Activated CD4-positive, alpha-beta T cell treated with anti-CD3 and anti-CD28 coated beads, Interleukin-2, amount 10 ng/mL, durations not matched to agents 7 days and 5 days (primary cell): ENCODE results near the gene SIGLEC7. TPM values are rescaled to one million over a fixed set of nuclear protein-coding genes. Genes with fewer than 3 reads are reported as not detected.
A peak's percentile ranks its signal among the peaks of the same experiment; 100 is the strongest.

Source experiments
- CTCF ChIA-PET: fragments of 350-600 bp; sonication (Branson Sonifier 250); formaldehyde crosslinking; loops from one replicate; lab custom pipeline; 2021; ENCODE audit warnings: antibody characterized with exemption; lab: Charles Lee
- POLR2A ChIA-PET: fragments of 350-600 bp; sonication (Branson Sonifier 250); formaldehyde crosslinking; loops from one replicate; lab custom pipeline; 2021; ENCODE audit warnings: antibody characterized with exemption; lab: Charles Lee
- DNase-seq: peaks from one replicate; pipeline ENCODE4 v3.0.0-alpha.2; 2020
- H3K27ac Mint-ChIP-seq: one replicate; pipeline ENCODE4 v1.8.0; 2021; ENCODE audit warnings: mild to moderate bottlenecking, moderate library complexity, mixed read lengths
- H3K27me3 Mint-ChIP-seq: one replicate; pipeline ENCODE4 v1.8.0; 2021; ENCODE audit warnings: mixed read lengths
- H3K36me3 Mint-ChIP-seq: one replicate; pipeline ENCODE4 v1.8.0; 2021; ENCODE audit warnings: low read depth, mixed read lengths
- H3K4me1 Mint-ChIP-seq: one replicate; pipeline ENCODE4 v1.8.0; 2021; ENCODE audit warnings: mixed read lengths
- H3K4me3 Mint-ChIP-seq: one replicate; pipeline ENCODE4 v1.8.0; 2021; ENCODE audit warnings: mild to moderate bottlenecking, moderate library complexity, mixed read lengths
- H3K9me3 Mint-ChIP-seq: one replicate; pipeline ENCODE4 v1.8.0; 2021; ENCODE audit warnings: mixed read lengths
- total RNA-seq, 2 experiments: library from RNA; stranded (reverse); gene quantifications; one replicate each; pipeline ENCODE4 v1.2.3, GENCODE V29; 2021

SIGLEC7 gene
- total RNA-seq = not detected

DNA sequence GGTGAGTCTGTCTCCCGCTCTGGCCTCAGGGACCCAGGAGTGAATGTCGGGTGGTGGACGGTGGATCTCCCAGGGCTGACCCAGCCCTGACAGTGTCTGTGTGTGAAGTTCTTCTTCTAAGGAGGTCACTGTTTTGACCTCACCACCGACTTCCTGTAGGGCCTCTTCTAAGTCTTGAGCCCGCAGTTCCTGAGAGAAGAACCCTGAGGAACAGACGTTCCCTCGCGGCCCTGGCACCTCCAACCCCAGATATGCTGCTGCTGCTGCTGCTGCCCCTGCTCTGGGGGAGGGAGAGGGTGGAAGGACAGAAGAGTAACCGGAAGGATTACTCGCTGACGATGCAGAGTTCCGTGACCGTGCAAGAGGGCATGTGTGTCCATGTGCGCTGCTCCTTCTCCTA is at the start of gene SIGLEC7:
Gene SIGLEC7 (plus strand): TSS at position 183 of the 400 bp plus-strand sequence. CDS start 69 bp downstream, at position 252.
- no peak within 1 kb of the TSS for H3K27ac Mint-ChIP-seq
- ChIA-PET POLR2A (no interaction called here), CTCF (no interaction called here)
- no peaks in the 10 kb centered on the region for H3K9me3 Mint-ChIP-seq
- peaks cover 10% of the 10 kb centered on the region for H3K4me1 Mint-ChIP-seq
- DNase-seq = no peak
- no peak within 1 kb of the TSS for H3K4me3 Mint-ChIP-seq
- no peaks in the 10 kb centered on the region for H3K36me3 Mint-ChIP-seq
- H3K27me3 Mint-ChIP-seq = peaks cover 11% of the 10 kb centered on the region

DNA sequence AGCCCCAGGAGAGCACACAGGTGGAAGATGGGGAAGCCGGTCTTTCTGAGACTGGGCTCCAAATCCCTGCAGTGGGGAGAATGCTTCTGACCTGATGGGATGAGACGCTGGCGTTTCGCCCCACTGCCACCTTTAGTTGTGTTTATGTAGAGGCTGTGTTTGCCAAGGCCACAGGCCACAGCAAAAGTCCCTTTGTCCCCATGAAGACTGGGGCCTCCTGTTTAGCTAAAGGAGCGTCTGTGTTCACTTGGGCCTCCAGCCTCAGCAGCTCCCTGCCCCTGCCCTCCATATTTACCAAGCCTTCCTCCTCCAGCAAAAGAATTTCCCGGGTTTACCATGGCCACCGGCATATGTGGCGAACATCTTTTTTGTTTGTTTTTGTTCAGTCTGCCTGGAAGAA is 49.0 kb upstream of the SIGLEC7 start:
- Mint-ChIP-seq H3K4me1 (peaks cover 17% of the 10 kb centered on the region), H3K27me3 (no peaks in the 10 kb centered on the region), H3K4me3 (no peak overlapping the region), H3K27ac (no peak overlapping the region), H3K9me3 (no peaks in the 10 kb centered on the region), H3K36me3 (peaks cover 16% of the 10 kb centered on the region)
- ChIA-PET CTCF (no interaction called here), POLR2A (no interaction called here)
- no peak for DNase-seq

DNA sequence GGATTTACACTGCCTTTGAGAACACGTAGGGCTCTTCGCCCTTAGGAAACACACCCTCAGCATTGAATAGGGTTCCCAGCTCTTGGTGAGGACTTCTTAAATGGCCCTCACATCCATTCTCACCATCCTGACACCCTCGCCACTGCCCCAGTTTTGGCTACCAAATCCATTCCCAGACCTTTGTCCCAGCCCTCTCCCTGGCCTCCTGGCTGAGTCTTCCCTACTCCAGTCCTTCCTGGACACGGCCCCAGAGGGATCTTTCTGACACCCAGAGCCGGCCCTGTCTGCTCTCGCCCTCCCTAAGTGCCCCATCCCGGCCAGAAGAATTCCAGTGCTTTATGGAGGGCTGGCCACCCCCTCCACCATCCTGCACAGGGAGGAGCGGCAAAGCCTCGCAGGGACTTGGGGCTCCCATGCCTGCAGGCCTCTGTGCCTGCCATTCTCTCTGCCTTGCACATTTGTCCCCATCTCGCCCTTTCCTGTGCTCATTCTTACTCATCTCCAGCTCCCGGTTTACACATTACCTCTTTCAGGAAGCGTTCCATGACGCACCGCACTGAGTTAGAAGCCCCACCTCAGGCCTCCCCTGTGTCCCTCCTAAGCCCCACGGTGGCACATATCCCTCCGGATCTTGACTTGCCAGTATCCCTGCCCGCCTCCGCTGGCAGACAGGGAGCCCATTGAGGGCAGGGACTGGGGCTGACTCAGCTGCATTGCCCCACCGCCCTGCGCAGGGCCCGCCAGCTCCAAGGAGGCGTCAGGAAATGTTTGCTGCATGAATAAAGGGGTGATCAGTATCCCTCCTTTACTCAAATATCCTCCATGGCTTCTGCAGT is 48.4 kb upstream of the SIGLEC7 start:
- Mint-ChIP-seq H3K9me3 (no peaks in the 10 kb centered on the region), H3K4me3 (no peak overlapping the region), H3K36me3 (peaks cover 19% of the 10 kb centered on the region), H3K27me3 (no peaks in the 10 kb centered on the region), H3K4me1 (peaks cover 17% of the 10 kb centered on the region), H3K27ac (no peak overlapping the region)
- ChIA-PET CTCF (no interaction called here), POLR2A (no interaction called here)
- DNase-seq = no peak

DNA sequence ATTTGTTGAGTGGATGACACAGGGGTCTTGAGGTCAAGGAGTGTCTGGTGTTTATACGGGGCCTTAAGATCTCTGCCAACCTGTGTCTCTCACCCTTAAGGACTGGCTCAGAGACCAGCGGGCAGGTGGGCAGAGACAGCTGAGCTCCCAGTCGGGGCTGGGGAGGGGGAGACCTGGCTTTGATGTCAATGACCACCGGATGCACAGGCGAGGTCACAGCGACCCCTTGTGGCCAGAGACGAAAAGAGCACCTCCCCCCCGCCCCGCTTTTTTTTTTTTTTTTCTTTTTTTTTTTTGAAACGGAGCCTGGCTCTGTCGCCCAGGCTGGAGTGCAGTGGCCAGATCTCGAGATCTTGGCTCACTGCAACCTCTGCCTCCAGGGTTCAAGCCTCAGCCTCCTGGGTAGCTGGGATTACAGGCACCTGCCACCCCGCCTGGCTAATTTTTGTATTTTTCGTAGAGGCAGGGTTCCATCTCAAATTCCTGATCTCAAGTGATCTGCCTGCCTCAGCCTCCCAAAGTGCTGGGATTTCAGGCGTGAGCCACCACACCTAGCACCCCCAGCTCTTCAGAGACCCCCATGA is 47.3 kb upstream of the SIGLEC7 start:
- H3K4me3 Mint-ChIP-seq = no peak overlapping the region
- CTCF ChIA-PET = interaction anchor here (0.8 kb wide), 1 partner anchor 585 kb away, joined by 4 read pairs; no protein-coding TSS in a partner anchor
- peak; percentile 39 for DNase-seq
- peaks cover 17% of the 10 kb centered on the region for H3K4me1 Mint-ChIP-seq
- peaks cover 24% of the 10 kb centered on the region for H3K36me3 Mint-ChIP-seq
- no peaks in the 10 kb centered on the region for H3K9me3 Mint-ChIP-seq
- no peak overlapping the region for H3K27ac Mint-ChIP-seq
- POLR2A ChIA-PET = no interaction called here
- H3K27me3 Mint-ChIP-seq = no peaks in the 10 kb centered on the region

DNA sequence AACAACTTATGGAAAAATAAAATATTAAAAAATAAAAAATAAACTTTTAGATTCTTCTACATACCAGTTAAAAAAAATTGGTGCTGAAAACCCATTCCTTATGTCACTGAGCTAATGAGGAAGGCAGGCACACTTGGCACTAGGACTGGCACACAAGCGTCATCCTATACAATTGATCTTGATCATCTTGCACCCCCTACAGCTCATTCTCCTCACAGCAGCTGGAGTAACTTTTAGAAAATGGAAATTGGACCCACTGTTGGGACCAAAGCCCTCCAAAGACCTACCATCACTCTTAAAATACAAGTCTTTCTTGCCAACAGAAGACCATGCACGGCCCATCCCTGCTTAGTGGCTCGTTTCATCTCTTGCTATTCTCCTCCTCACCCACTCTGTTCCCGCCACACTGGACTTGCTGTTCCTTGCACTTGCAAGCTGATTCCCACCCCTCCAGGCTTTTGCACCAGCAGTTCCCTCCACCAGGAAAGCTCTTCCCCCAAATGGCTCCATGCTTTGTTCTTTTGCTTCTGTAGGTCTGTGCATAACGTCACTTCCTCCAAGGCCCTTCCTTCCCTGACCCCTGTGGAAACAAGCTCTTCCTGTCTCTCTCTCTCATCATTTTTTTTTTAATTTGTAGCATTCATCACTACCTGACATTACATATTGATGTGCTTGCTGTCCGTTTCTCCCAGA is 45.5 kb upstream of the SIGLEC7 start:
- no peak overlapping the region for H3K4me3 Mint-ChIP-seq
- H3K27me3 Mint-ChIP-seq = no peaks in the 10 kb centered on the region
- POLR2A ChIA-PET = no interaction called here
- no peak for DNase-seq
- peak overlapping the region; percentile 74 for H3K27ac Mint-ChIP-seq
- CTCF ChIA-PET = interaction anchor here (0.6 to 1.8 kb wide), 4 partner anchors 9 to 681 kb away, joined by 3 to 6 read pairs (median 4); no protein-coding TSS in a partner anchor
- H3K36me3 Mint-ChIP-seq = peaks cover 26% of the 10 kb centered on the region
- H3K9me3 Mint-ChIP-seq = no peaks in the 10 kb centered on the region
- H3K4me1 Mint-ChIP-seq = peaks cover 18% of the 10 kb centered on the region

DNA sequence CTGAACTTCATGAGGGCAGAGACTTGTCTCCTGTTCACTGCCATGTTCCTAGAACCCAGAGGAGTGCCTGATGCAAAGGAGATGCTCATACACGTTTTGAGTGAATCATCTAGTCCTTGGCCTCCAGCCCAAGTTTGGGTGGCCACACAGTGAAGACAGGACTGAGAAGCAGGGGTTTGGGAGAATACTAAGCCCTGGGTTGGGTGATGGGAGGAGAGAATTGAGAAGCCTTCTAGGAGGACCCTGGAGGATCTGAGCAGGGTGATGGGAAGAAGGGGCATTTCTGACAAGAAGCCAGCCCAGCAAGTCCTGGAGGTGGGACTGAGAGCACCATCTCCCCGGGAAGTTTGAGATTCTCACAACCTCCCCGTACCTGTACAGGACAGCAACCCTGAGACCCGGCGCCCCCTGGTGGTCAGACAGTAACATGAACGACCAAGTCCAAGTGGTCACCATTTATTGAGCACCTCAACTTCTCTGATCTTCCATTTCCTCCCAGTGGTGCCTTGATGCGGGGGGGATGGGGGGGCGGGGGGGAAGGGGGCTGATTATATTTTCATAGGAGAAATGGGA is 44.8 kb upstream of the SIGLEC7 start:
- no peaks in the 10 kb centered on the region for H3K27me3 Mint-ChIP-seq
- CTCF ChIA-PET = interaction anchor here (0.6 to 1.8 kb wide), 2 partner anchors 11 to 164 kb away, joined by 4 to 6 read pairs; no protein-coding TSS in a partner anchor
- DNase-seq = peak; percentile 66
- H3K4me3 Mint-ChIP-seq = no peak overlapping the region
- peaks cover 22% of the 10 kb centered on the region for H3K4me1 Mint-ChIP-seq
- no peaks in the 10 kb centered on the region for H3K9me3 Mint-ChIP-seq
- H3K27ac Mint-ChIP-seq = peak overlapping the region; percentile 74
- POLR2A ChIA-PET = no interaction called here
- H3K36me3 Mint-ChIP-seq = peaks cover 26% of the 10 kb centered on the region

DNA sequence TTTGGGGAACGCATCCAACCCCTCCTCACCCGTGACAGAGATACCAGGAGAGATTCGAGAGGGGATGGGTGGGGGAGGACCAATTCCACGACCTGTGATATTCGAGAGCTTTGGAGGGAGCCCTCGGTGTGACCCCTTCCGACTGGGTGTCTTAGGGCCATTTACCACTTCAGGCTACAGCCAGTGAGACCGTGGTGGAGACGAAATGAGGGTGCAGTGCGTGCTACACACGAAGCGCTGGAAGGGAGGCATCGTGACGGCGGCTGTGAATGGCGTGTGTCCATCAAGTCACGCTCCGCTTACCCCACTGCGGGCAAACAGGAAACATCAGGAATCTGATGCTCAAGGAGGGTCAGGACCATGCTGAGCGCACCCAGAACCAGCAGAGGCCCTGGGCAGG is 44.3 kb upstream of the SIGLEC7 start:
- H3K27me3 Mint-ChIP-seq = no peaks in the 10 kb centered on the region
- H3K4me3 Mint-ChIP-seq = no peak overlapping the region
- ChIA-PET POLR2A (no interaction called here), CTCF (no interaction called here)
- H3K27ac Mint-ChIP-seq = no peak overlapping the region
- no peaks in the 10 kb centered on the region for H3K9me3 Mint-ChIP-seq
- H3K36me3 Mint-ChIP-seq = peaks cover 31% of the 10 kb centered on the region
- H3K4me1 Mint-ChIP-seq = peaks cover 24% of the 10 kb centered on the region
- no peak for DNase-seq

DNA sequence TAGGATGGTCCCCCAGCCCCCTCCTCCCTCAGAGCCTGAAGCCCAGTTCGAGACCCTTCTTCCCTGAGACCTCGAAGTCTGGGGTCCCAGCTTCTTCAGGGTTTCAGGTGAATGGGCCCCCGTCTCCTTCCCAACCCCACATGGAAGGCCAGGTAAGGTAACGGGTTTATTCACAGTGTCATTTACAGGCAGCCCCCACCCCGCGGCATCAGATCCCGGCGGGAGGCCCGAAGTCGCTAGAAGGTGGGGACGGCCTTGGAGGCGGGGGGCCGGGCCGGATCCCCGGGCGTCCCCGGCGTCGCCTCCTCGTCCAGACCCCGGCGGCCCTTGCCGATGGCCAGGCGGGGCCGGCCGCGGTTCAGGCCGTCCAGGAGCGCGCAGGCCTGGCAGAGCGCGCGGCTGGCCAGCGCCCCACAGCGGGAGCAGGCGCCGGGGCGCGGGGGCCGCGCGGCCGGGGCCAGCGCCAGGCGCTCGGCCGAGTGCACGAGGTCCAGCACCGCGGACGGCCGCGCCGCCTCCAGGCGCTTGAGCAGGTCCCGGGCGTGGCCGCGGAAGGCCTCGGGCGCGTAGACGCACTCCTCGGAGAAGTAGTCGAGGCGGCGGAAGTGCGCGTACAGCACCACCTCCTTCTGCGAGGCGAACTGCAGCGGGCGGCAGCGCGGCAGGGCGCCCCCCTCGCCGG is 43.6 kb upstream of the SIGLEC7 start:
- no peaks in the 10 kb centered on the region for H3K27me3 Mint-ChIP-seq
- peaks cover 27% of the 10 kb centered on the region for H3K4me1 Mint-ChIP-seq
- no peak overlapping the region for H3K4me3 Mint-ChIP-seq
- POLR2A ChIA-PET = no interaction called here
- CTCF ChIA-PET = no interaction called here
- DNase-seq = peak; percentile 35
- H3K27ac Mint-ChIP-seq = no peak overlapping the region
- H3K9me3 Mint-ChIP-seq = no peaks in the 10 kb centered on the region
- peaks cover 36% of the 10 kb centered on the region for H3K36me3 Mint-ChIP-seq

DNA sequence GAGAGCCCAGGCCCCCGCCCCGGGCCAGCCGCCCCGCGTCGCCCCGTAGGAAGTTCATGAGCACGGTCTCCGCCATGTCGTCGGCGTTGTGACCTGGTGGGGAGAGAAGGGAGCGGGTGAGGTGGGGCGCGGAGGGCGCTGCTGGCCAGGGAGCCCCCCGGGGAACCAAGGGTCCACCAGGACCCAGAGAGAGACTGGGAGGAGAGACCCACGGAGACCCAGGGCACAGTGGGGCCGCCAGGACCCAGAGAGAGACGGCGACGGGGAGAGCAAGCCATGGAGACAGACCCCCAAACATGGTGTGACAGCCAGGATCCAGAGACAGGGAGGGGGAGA is 43.1 kb upstream of the SIGLEC7 start:
- CTCF ChIA-PET = no interaction called here
- DNase-seq = no peak
- POLR2A ChIA-PET = no interaction called here
- Mint-ChIP-seq H3K27me3 (no peaks in the 10 kb centered on the region), H3K4me1 (peaks cover 27% of the 10 kb centered on the region), H3K27ac (peak overlapping the region; percentile 50), H3K4me3 (no peak overlapping the region), H3K9me3 (no peaks in the 10 kb centered on the region), H3K36me3 (peaks cover 40% of the 10 kb centered on the region)

DNA sequence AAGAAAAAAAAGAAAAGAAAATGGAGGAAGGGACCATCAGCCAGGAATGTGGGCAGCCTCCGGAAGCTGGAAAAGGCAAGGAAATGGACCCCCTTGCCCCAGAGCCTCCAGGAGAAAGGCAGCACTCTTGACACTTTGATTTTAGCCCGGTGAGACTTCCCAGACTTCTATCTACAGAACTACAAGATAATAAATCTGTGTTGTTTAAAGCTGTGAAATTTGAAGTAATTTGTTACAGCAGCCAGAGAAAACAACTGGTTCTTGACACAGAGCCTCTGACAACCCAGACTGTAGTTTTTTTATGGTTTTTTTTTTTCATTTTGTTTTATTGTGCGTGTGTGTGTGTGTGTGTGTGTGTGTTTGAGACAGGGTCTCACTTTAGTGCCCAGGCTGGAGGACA is 41.5 kb upstream of the SIGLEC7 start:
- Mint-ChIP-seq H3K36me3 (peaks cover 50% of the 10 kb centered on the region), H3K27me3 (no peaks in the 10 kb centered on the region)
- CTCF ChIA-PET = interaction anchor here (0.6 kb wide), 1 partner anchor 28 kb away, joined by 5 read pairs; no protein-coding TSS in a partner anchor

DNA sequence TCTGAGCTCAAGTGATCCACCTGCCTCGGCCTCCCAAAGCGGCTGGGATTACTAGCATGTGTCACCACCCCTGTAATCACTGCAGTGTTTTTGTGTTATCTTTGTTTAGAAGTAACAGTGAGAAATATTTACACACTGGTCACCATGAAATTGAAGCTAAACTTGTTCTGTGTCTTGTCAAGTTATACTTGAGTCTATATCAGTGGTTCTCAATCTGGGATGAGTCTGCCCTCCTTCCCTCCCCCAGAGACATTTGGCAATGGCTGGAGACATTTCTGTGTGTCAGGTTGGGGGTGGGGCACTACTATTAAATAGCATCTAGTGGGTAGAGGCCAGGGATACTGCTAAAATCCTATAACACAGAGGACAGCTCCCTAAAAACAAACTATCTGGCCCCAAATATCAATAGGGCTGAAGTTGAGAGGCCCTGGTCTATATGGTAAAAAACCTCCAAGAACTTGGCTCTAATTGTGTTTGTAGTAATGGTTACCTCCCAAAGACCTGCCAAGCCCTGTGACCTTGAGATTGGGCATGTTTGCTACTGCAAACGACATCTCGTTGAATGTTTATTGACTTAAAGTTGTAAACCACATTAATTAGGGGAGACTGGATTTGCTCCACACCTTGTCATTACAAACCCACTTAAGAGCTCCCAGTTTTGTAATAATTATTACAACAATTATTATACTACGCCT is 40.8 kb upstream of the SIGLEC7 start:
- H3K4me3 Mint-ChIP-seq = no peak overlapping the region
- peaks cover 50% of the 10 kb centered on the region for H3K36me3 Mint-ChIP-seq
- ChIA-PET CTCF (interaction anchor here (0.6 kb wide), 1 partner anchor 232 kb away, joined by 4 read pairs; no protein-coding TSS in a partner anchor), POLR2A (no interaction called here)
- H3K27me3 Mint-ChIP-seq = no peaks in the 10 kb centered on the region
- no peak for DNase-seq
- peak overlapping the region; percentile 28 for H3K27ac Mint-ChIP-seq
- peaks cover 35% of the 10 kb centered on the region for H3K4me1 Mint-ChIP-seq
- no peaks in the 10 kb centered on the region for H3K9me3 Mint-ChIP-seq

More for the DNA sequence above, 41.5 kb upstream of the SIGLEC7 start:
- peaks cover 30% of the 10 kb centered on the region for H3K4me1 Mint-ChIP-seq
- no peaks in the 10 kb centered on the region for H3K9me3 Mint-ChIP-seq
- no peak overlapping the region for H3K27ac Mint-ChIP-seq
- POLR2A ChIA-PET = no interaction called here
- H3K4me3 Mint-ChIP-seq = no peak overlapping the region
- no peak for DNase-seq

DNA sequence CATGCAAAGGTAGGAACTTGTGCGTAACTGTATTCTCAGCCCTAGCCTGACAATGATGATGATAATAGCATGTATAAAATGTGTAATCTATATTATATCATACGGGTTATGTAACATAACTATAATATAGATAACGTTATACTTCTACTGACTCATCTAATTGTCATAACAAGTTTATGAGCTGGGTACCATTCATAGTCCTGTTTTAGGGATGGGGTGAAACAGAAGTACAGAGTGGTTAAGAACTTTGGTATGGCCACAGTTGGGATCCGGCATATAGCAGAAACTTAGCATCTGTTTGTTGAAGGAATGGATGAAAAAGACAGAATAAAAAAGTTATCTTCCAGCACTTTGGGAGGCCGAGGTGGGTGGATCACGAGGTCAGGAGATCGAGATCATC is 39.1 kb upstream of the SIGLEC7 start:
- Mint-ChIP-seq H3K9me3 (no peaks in the 10 kb centered on the region), H3K27ac (no peak overlapping the region), H3K36me3 (peaks cover 39% of the 10 kb centered on the region), H3K4me1 (peaks cover 31% of the 10 kb centered on the region), H3K4me3 (no peak overlapping the region), H3K27me3 (no peaks in the 10 kb centered on the region)
- ChIA-PET CTCF (no interaction called here), POLR2A (no interaction called here)
- DNase-seq = no peak
